ACC112 (cell line): ENCODE data around the gene PSMD1.

Experiments
- H2AFZ ChIP-seq: fragments of 200-600 bp; sonication (generic); one replicate; pipeline ENCODE4 v1.6.0; 2017; ENCODE audit warnings: antibody characterized with exemption, low read length; ENCODE audit not compliant: unreplicated experiment
- H3K27ac ChIP-seq: fragments of 200-600 bp; sonication (generic); 2 replicates; pipeline ENCODE4 v1.5.1; 2014; ENCODE audit warnings: low read depth, mild to moderate bottlenecking, antibody characterized with exemption, low read length, moderate library complexity
- H3K27me3 ChIP-seq: fragments of 200-600 bp; sonication (generic); 2 replicates; pipeline ENCODE4 v1.6.1; 2014; ENCODE audit warnings: mild to moderate bottlenecking, antibody characterized with exemption, low read length, moderate library complexity, mixed read lengths; ENCODE audit not compliant: insufficient read depth
- H3K36me3 ChIP-seq: fragments of 200-600 bp; sonication (generic); 2 replicates; pipeline ENCODE4 v1.6.1; 2016; ENCODE audit warnings: mild to moderate bottlenecking, antibody characterized with exemption, low read length, moderate library complexity, mixed read lengths; ENCODE audit not compliant: insufficient read depth
- H3K4me1 ChIP-seq: fragments of 200-600 bp; sonication (generic); one replicate; pipeline ENCODE4 v1.6.1; 2016; ENCODE audit warnings: low read length, mixed read lengths; ENCODE audit not compliant: insufficient read depth, unreplicated experiment, control insufficient read depth
- H3K4me3 ChIP-seq: fragments of 200-600 bp; sonication (generic); 2 replicates; pipeline ENCODE4 v1.5.1; 2014; ENCODE audit warnings: mild to moderate bottlenecking, low read depth, low read length
- H3K79me2 ChIP-seq: fragments of 200-600 bp; sonication (generic); one replicate; pipeline ENCODE4 v1.6.0; 2016; ENCODE audit warnings: low read length; ENCODE audit not compliant: control insufficient read depth, unreplicated experiment, insufficient read depth

Gene PSMD1

GRCh38 chr2:231210782-231211181 lies 154.1 kb downstream of the PSMD1 start:
- no peak overlapping the region for H2AFZ ChIP-seq
- H3K36me3 ChIP-seq, result no peaks in the 10 kb centered on the region
- no peaks in the 10 kb centered on the region for H3K4me1 ChIP-seq
- H3K79me2 ChIP-seq, result no peaks in the 10 kb centered on the region
- no peak overlapping the region for H3K27ac ChIP-seq
- no peak overlapping the region for H3K4me3 ChIP-seq
- no peaks in the 10 kb centered on the region for H3K27me3 ChIP-seq

GRCh38 chr2:231211486-231211885 lies 154.8 kb downstream of the PSMD1 start:
- no peak overlapping the region for H3K4me3 ChIP-seq
- H3K27ac ChIP-seq, result no peak overlapping the region
- no peaks in the 10 kb centered on the region for H3K79me2 ChIP-seq
- H3K4me1 ChIP-seq, result no peaks in the 10 kb centered on the region
- H2AFZ ChIP-seq, result no peak overlapping the region
- no peaks in the 10 kb centered on the region for H3K27me3 ChIP-seq
- no peaks in the 10 kb centered on the region for H3K36me3 ChIP-seq

GRCh38 chr2:231212329-231212845 lies 155.7 kb downstream of the PSMD1 start:
- H3K27ac ChIP-seq, result no peak overlapping the region
- no peaks in the 10 kb centered on the region for H3K4me1 ChIP-seq
- no peak overlapping the region for H2AFZ ChIP-seq
- no peak overlapping the region for H3K4me3 ChIP-seq
- no peaks in the 10 kb centered on the region; the same call in 1 of the 2 replicates for H3K36me3 ChIP-seq
- no peaks in the 10 kb centered on the region for H3K79me2 ChIP-seq
- no peaks in the 10 kb centered on the region for H3K27me3 ChIP-seq

GRCh38 chr2:231213931-231214642 lies 157.4 kb downstream of the PSMD1 start:
- Histone ChIP-seq H3K4me1 (no peaks in the 10 kb centered on the region), H3K27me3 (no peaks in the 10 kb centered on the region), H3K27ac (no peak overlapping the region), H3K79me2 (no peaks in the 10 kb centered on the region), H2AFZ (no peak overlapping the region), H3K36me3 (no peaks in the 10 kb centered on the region; the same call in 1 of the 2 replicates), H3K4me3 (no peak overlapping the region)

GRCh38 chr2:231218366-231218765 lies 161.7 kb downstream of the PSMD1 start:
- Histone ChIP-seq H3K27ac (no peak overlapping the region), H3K27me3 (no peaks in the 10 kb centered on the region), H3K79me2 (no peaks in the 10 kb centered on the region), H3K4me3 (no peak overlapping the region), H3K4me1 (no peaks in the 10 kb centered on the region), H3K36me3 (peaks cover 5% of the 10 kb centered on the region; the same call in 1 of the 2 replicates), H2AFZ (no peak overlapping the region)

- H3K27ac ChIP-seq, result no peak overlapping the region
- no peaks in the 10 kb centered on the region for H3K79me2 ChIP-seq
- peaks cover 5% of the 10 kb centered on the region; the same call in 1 of the 2 replicates for H3K36me3 ChIP-seq
- H3K4me3 ChIP-seq, result no peak overlapping the region
- no peaks in the 10 kb centered on the region for H3K4me1 ChIP-seq
- no peak overlapping the region for H2AFZ ChIP-seq
- H3K27me3 ChIP-seq, result no peaks in the 10 kb centered on the region
These were observed 162.6 kb downstream of the PSMD1 start for GRCh38 chr2:231219289-231219688.

GRCh38 chr2:231221761-231222160 lies 165.1 kb downstream of the PSMD1 start:
- H3K4me3 ChIP-seq, result no peak overlapping the region
- H2AFZ ChIP-seq, result no peak overlapping the region
- no peaks in the 10 kb centered on the region for H3K79me2 ChIP-seq
- no peaks in the 10 kb centered on the region for H3K4me1 ChIP-seq
- peaks cover 5% of the 10 kb centered on the region; the same call in 1 of the 2 replicates for H3K36me3 ChIP-seq
- H3K27ac ChIP-seq, result no peak overlapping the region
- no peaks in the 10 kb centered on the region for H3K27me3 ChIP-seq
